Mesothelial cell of epicardium (in vitro differentiated cells): ENCODE results near the gene M1AP. TPM values are rescaled to one million over a fixed set of nuclear protein-coding genes. Genes with fewer than 3 reads are reported as not detected.

Experiments
- DNase-seq, 2 experiments: peaks; one replicate each; pipeline ENCODE4 v3.0.0; 2021; ENCODE audit warnings: low spot score in 2 of 2; ENCODE audit not compliant: unreplicated experiment in 2 of 2
- H3K27ac Mint-ChIP-seq: 2 replicates; pipeline ENCODE4 v1.8.0; 2021; ENCODE audit warnings: mixed read lengths
- H3K27me3 Mint-ChIP-seq: 2 replicates; pipeline ENCODE4 v1.8.0; 2021; ENCODE audit warnings: low read depth, mixed read lengths
- H3K36me3 Mint-ChIP-seq: 2 replicates; pipeline ENCODE4 v1.8.0; 2021; ENCODE audit warnings: mixed read lengths
- H3K4me1 Mint-ChIP-seq: 2 replicates; pipeline ENCODE4 v1.8.0; 2021; ENCODE audit warnings: mixed read lengths
- H3K4me3 Mint-ChIP-seq: 2 replicates; pipeline ENCODE4 v1.8.0; 2021; ENCODE audit warnings: mild to moderate bottlenecking, moderate library complexity, mixed read lengths
- H3K9me3 Mint-ChIP-seq: 2 replicates; pipeline ENCODE4 v1.8.0; 2021; ENCODE audit warnings: mixed read lengths
- total RNA-seq: library from RNA; stranded (reverse); gene quantifications from 3 replicates; pipeline ENCODE4 v1.2.1, GENCODE V29; 2021
- TF ChIP-seq, protein P1 (sequence below): fragments of 200-600 bp; sonication (generic); IDR thresholded peaks from one replicate; pipeline ENCODE4 v1.5.0; 2021; ENCODE audit warnings: antibody characterized with exemption; ENCODE audit not compliant: unreplicated experiment

Gene M1AP
- total RNA-seq, 1 donor from 2014 or later, result 7.4 TPM

GRCh38 chr2:74653985-74654882 is 6.1 kb upstream of the M1AP start, which contains the start of gene SEMA4F:
Gene SEMA4F (plus strand): TSS chr2:74654247. CDS start chr2:74654377, 130 bp downstream.
- H3K4me1 Mint-ChIP-seq, result peaks cover 4% of the 10 kb centered on the region
- TF ChIP-seq, protein P1, sequence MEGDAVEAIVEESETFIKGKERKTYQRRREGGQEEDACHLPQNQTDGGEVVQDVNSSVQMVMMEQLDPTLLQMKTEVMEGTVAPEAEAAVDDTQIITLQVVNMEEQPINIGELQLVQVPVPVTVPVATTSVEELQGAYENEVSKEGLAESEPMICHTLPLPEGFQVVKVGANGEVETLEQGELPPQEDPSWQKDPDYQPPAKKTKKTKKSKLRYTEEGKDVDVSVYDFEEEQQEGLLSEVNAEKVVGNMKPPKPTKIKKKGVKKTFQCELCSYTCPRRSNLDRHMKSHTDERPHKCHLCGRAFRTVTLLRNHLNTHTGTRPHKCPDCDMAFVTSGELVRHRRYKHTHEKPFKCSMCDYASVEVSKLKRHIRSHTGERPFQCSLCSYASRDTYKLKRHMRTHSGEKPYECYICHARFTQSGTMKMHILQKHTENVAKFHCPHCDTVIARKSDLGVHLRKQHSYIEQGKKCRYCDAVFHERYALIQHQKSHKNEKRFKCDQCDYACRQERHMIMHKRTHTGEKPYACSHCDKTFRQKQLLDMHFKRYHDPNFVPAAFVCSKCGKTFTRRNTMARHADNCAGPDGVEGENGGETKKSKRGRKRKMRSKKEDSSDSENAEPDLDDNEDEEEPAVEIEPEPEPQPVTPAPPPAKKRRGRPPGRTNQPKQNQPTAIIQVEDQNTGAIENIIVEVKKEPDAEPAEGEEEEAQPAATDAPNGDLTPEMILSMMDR, result no peak
- H3K36me3 Mint-ChIP-seq, result peaks cover 6% of the 10 kb centered on the region
- H3K4me3 Mint-ChIP-seq, result peak within 1 kb of the TSS; percentile 75
- peaks cover 16% of the 10 kb centered on the region for H3K27me3 Mint-ChIP-seq
- H3K9me3 Mint-ChIP-seq, result no peaks in the 10 kb centered on the region
- peak; percentile 89 to 93 for DNase-seq
- no peak within 1 kb of the TSS for H3K27ac Mint-ChIP-seq

GRCh38 chr2:74653589-74653984 is 5.5 kb upstream of the M1AP start:
- peaks cover 4% of the 10 kb centered on the region for H3K4me1 Mint-ChIP-seq
- H3K9me3 Mint-ChIP-seq, result no peaks in the 10 kb centered on the region
- H3K36me3 Mint-ChIP-seq, result peaks cover 4% of the 10 kb centered on the region
- peaks cover 19% of the 10 kb centered on the region for H3K27me3 Mint-ChIP-seq
- peak overlapping the region; percentile 75 for H3K4me3 Mint-ChIP-seq
- DNase-seq, result no peak
- no peak overlapping the region for H3K27ac Mint-ChIP-seq
- TF ChIP-seq, protein P1, result no peak

GRCh38 chr2:74646834-74647482 is 1.2 kb downstream of the M1AP start:
- Mint-ChIP-seq H3K36me3 (no peaks in the 10 kb centered on the region), H3K9me3 (no peaks in the 10 kb centered on the region), H3K27ac (no peak overlapping the region), H3K4me1 (peaks cover 14% of the 10 kb centered on the region), H3K4me3 (peak overlapping the region; percentile 53), H3K27me3 (peaks cover 9% of the 10 kb centered on the region)
- TF ChIP-seq, protein P1, result no peak
- DNase-seq, result no peak

DNA sequence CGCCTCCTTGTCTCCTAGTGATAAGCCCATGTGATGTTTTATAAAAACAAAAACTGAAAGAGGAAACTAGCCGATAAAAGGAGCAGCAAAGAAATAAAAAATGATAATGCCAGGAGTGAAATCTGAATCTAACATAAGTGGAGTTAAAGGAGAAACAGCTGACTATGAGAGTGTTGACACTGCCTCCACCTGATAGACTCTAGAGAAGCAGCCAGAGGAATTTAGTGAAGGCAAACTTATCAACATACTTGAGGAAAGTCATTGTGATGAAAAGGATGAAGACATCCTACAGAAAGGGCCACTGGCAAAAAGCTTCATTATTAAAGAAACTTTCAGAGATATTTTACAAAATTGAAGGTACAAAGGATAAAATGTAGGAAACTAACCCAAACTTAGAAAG is 1.9 kb downstream of the M1AP start:
- Mint-ChIP-seq H3K36me3 (no peaks in the 10 kb centered on the region), H3K27ac (no peak overlapping the region), H3K4me3 (no peak overlapping the region)

DNA sequence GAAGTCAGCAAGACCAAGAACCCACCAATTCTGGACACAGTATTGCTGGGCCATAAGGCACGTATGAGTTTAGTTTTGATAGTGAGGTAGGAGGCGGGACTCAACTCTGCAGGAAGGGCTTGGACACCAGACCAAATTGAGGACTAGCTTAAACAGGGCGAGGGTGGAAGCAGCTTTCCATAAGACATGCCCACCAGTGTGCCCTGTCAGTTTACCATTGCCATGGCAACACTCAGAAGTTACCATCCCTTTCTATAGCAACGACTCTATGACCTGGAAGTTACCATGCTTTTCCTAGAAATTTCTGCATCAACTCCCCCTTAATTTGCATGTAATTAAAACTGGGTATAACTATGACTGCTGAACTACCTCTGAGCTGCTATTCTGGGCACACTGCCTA is 2.8 kb downstream of the M1AP start:
- no peak for DNase-seq
- H3K27me3 Mint-ChIP-seq, result peaks cover 9% of the 10 kb centered on the region
- no peaks in the 10 kb centered on the region for H3K36me3 Mint-ChIP-seq
- H3K4me1 Mint-ChIP-seq, result peaks cover 14% of the 10 kb centered on the region
- H3K9me3 Mint-ChIP-seq, result no peaks in the 10 kb centered on the region
- no peak overlapping the region for H3K27ac Mint-ChIP-seq
- TF ChIP-seq, protein P1, result no peak
- no peak overlapping the region for H3K4me3 Mint-ChIP-seq

More for the DNA sequence above, 1.9 kb downstream of the M1AP start:
- peaks cover 9% of the 10 kb centered on the region for H3K27me3 Mint-ChIP-seq
- H3K9me3 Mint-ChIP-seq, result no peaks in the 10 kb centered on the region
- TF ChIP-seq, protein P1, result no peak
- no peak for DNase-seq
- H3K4me1 Mint-ChIP-seq, result peaks cover 14% of the 10 kb centered on the region
